ENCODE measurements around the gene UGT1A10. TPM values are rescaled to one million over a fixed set of nuclear protein-coding genes. Genes with fewer than 3 reads are reported as not detected.

The UGT1A10 gene
- total RNA-seq, 1 donor from 2014 or later: not detected

- Mint-ChIP-seq H3K27me3 (ENCODE audit: unreplicated experiment) (no peaks in the 10 kb centered on the region), H3K4me3 (ENCODE audit: unreplicated experiment) (no peak overlapping the region), H3K36me3 (ENCODE audit: low read depth, unreplicated experiment) (no peaks in the 10 kb centered on the region), H3K27ac (ENCODE audit: unreplicated experiment) (no peak overlapping the region), H3K4me1 (ENCODE audit: unreplicated experiment) (no peaks in the 10 kb centered on the region), H3K9me3 (ENCODE audit: unreplicated experiment) (no peaks in the 10 kb centered on the region)
- no peak for TF ChIP-seq CTCF (IDR thresholded peaks at IDR 0.05; ENCODE audit: unreplicated experiment)
- no peak for DNase-seq (ENCODE audit: low spot score)
Measured at GRCh38 chr2:233600386-233600785, 35.9 kb upstream of the UGT1A10 start.

GRCh38 chr2:233602076-233602475, 34.2 kb upstream of the UGT1A10 start:
- H3K4me3 Mint-ChIP-seq (ENCODE audit: unreplicated experiment): no peak overlapping the region
- no peak overlapping the region for H3K27ac Mint-ChIP-seq (ENCODE audit: unreplicated experiment)
- no peak for TF ChIP-seq CTCF (IDR thresholded peaks at IDR 0.05; ENCODE audit: unreplicated experiment)
- H3K27me3 Mint-ChIP-seq (ENCODE audit: unreplicated experiment): no peaks in the 10 kb centered on the region
- H3K9me3 Mint-ChIP-seq (ENCODE audit: unreplicated experiment): no peaks in the 10 kb centered on the region
- no peaks in the 10 kb centered on the region for H3K4me1 Mint-ChIP-seq (ENCODE audit: unreplicated experiment)
- DNase-seq (ENCODE audit: low spot score): no peak
- H3K36me3 Mint-ChIP-seq (ENCODE audit: low read depth, unreplicated experiment): no peaks in the 10 kb centered on the region

GRCh38 chr2:233603520-233603919, 32.7 kb upstream of the UGT1A10 start:
- H3K4me3 Mint-ChIP-seq (ENCODE audit: unreplicated experiment): no peak overlapping the region
- no peak overlapping the region for H3K27ac Mint-ChIP-seq (ENCODE audit: unreplicated experiment)
- no peak for TF ChIP-seq CTCF (IDR thresholded peaks at IDR 0.05; ENCODE audit: unreplicated experiment)
- no peaks in the 10 kb centered on the region for H3K27me3 Mint-ChIP-seq (ENCODE audit: unreplicated experiment)
- no peaks in the 10 kb centered on the region for H3K36me3 Mint-ChIP-seq (ENCODE audit: low read depth, unreplicated experiment)
- no peaks in the 10 kb centered on the region for H3K4me1 Mint-ChIP-seq (ENCODE audit: unreplicated experiment)
- DNase-seq (ENCODE audit: low spot score): no peak
- H3K9me3 Mint-ChIP-seq (ENCODE audit: unreplicated experiment): no peaks in the 10 kb centered on the region

GRCh38 chr2:233604826-233605225, 31.4 kb upstream of the UGT1A10 start:
- no peak overlapping the region for H3K4me3 Mint-ChIP-seq (ENCODE audit: unreplicated experiment)
- no peaks in the 10 kb centered on the region for H3K9me3 Mint-ChIP-seq (ENCODE audit: unreplicated experiment)
- no peaks in the 10 kb centered on the region for H3K4me1 Mint-ChIP-seq (ENCODE audit: unreplicated experiment)
- no peak overlapping the region for H3K27ac Mint-ChIP-seq (ENCODE audit: unreplicated experiment)
- no peaks in the 10 kb centered on the region for H3K36me3 Mint-ChIP-seq (ENCODE audit: low read depth, unreplicated experiment)
- no peaks in the 10 kb centered on the region for H3K27me3 Mint-ChIP-seq (ENCODE audit: unreplicated experiment)
- DNase-seq (ENCODE audit: low spot score): no peak
- no peak for TF ChIP-seq CTCF (IDR thresholded peaks at IDR 0.05; ENCODE audit: unreplicated experiment)

GRCh38 chr2:233605680-233606079, 30.6 kb upstream of the UGT1A10 start:
- Mint-ChIP-seq H3K4me1 (ENCODE audit: unreplicated experiment) (no peaks in the 10 kb centered on the region), H3K27me3 (ENCODE audit: unreplicated experiment) (no peaks in the 10 kb centered on the region), H3K36me3 (ENCODE audit: low read depth, unreplicated experiment) (no peaks in the 10 kb centered on the region), H3K4me3 (ENCODE audit: unreplicated experiment) (no peak overlapping the region), H3K9me3 (ENCODE audit: unreplicated experiment) (no peaks in the 10 kb centered on the region), H3K27ac (ENCODE audit: unreplicated experiment) (no peak overlapping the region)
- TF ChIP-seq CTCF (IDR thresholded peaks at IDR 0.05; ENCODE audit: unreplicated experiment): no peak
- DNase-seq (ENCODE audit: low spot score): no peak
